GM23338 (cell line): ENCODE results near the gene TMEM175. TPM values are rescaled to one million over a fixed set of nuclear protein-coding genes. Genes with fewer than 3 reads are reported as not detected.

Experiments used
- ATAC-seq: fragments of 200-7000 bp; cut with Tn5 transposase; 3 replicates; pipeline ENCODE4 v1.9.1; 2020
- DNase-seq: peaks from one replicate; pipeline ENCODE4 v3.0.0-alpha.2; 2015; ENCODE audit warnings: low spot score
- H2AFZ ChIP-seq: fragments of 200-600 bp; sonication (generic); 2 replicates; pipeline ENCODE4 v1.8.0; 2016; ENCODE audit warnings: antibody characterized with exemption, mild to moderate bottlenecking, moderate library complexity
- H3F3A ChIP-seq: fragments of 200-600 bp; sonication (generic); replicated peaks from 2 replicates; pipeline ENCODE4 v1.8.0; 2017; ENCODE audit warnings: antibody characterized with exemption, mixed run types, low read depth
- H3K27ac ChIP-seq: fragments of 200-600 bp; sonication (generic); 2 replicates; pipeline ENCODE4 v1.6.1; 2016; ENCODE audit warnings: low read depth
- H3K27me3 ChIP-seq: fragments of 200-600 bp; sonication (generic); 2 replicates; pipeline ENCODE4 v1.8.0; 2016; ENCODE audit warnings: mild to moderate bottlenecking, mixed run types, moderate library complexity; ENCODE audit not compliant: insufficient read depth
- H3K36me3 ChIP-seq: fragments of 200-600 bp; sonication (generic); 2 replicates; pipeline ENCODE4 v1.8.0; 2016; ENCODE audit warnings: mild to moderate bottlenecking; ENCODE audit not compliant: insufficient read depth
- H3K4me1 ChIP-seq: fragments of 200-600 bp; sonication (generic); 2 replicates; pipeline ENCODE4 v1.8.0; 2016; ENCODE audit warnings: mild to moderate bottlenecking, moderate library complexity; ENCODE audit not compliant: insufficient read depth
- H3K4me2 ChIP-seq: fragments of 200-600 bp; sonication (generic); 2 replicates; pipeline ENCODE4 v1.7.1; 2017; ENCODE audit warnings: mixed run types
- H3K4me3 ChIP-seq: fragments of 200-600 bp; sonication (generic); 2 replicates; pipeline ENCODE4 v1.6.1; 2016; ENCODE audit warnings: mixed run types
- H3K79me2 ChIP-seq: fragments of 200-600 bp; sonication (generic); replicated peaks from 2 replicates; pipeline ENCODE4 v1.8.0; 2017; ENCODE audit warnings: mild to moderate bottlenecking; ENCODE audit not compliant: insufficient read depth
- H3K9me2 ChIP-seq: fragments of 200-600 bp; sonication (generic); 2 replicates; pipeline ENCODE4 v1.8.0; 2017; ENCODE audit not compliant: insufficient read depth
- H4K20me1 ChIP-seq: fragments of 200-600 bp; sonication (generic); replicated peaks from 2 replicates; pipeline ENCODE4 v1.8.0; 2017; ENCODE audit warnings: mild to moderate bottlenecking; ENCODE audit not compliant: insufficient read depth
- H3K27ac Mint-ChIP-seq: 2 replicates; pipeline ENCODE4 v1.8.0; 2020; ENCODE audit warnings: inconsistent platforms, mild to moderate bottlenecking, moderate library complexity, mixed read lengths
- H3K27me3 Mint-ChIP-seq: 3 replicates; pipeline ENCODE4 v1.8.0; 2022; ENCODE audit warnings: low read depth, mild to moderate bottlenecking, moderate library complexity, mixed read lengths, inconsistent platforms; ENCODE audit not compliant: insufficient read depth, poor library complexity
- H3K36me3 Mint-ChIP-seq: 3 replicates; pipeline ENCODE4 v1.8.0; 2021; ENCODE audit warnings: low read depth, mild to moderate bottlenecking, inconsistent platforms, moderate library complexity, mixed read lengths
- H3K4me1 Mint-ChIP-seq: 3 replicates; pipeline ENCODE4 v1.8.0; 2020; ENCODE audit warnings: mild to moderate bottlenecking, inconsistent platforms, mixed read lengths
- H3K4me3 Mint-ChIP-seq: 3 replicates; pipeline ENCODE4 v1.8.0; 2021; ENCODE audit warnings: moderate library complexity, mild to moderate bottlenecking, inconsistent platforms, mixed read lengths
- H3K9me3 Mint-ChIP-seq: 3 replicates; pipeline ENCODE4 v1.8.0; 2020; ENCODE audit warnings: moderate library complexity, mild to moderate bottlenecking, inconsistent platforms, mixed read lengths
- CTCF ChIP-seq, 2 experiments: fragments of 200-600 bp in 1 of 2; sonication (generic) in 1 of 2; conservative IDR thresholded peaks; 2 replicates each; pipeline versions ENCODE4 v1.5.1 to v1.6.1; 2016 to 2017; ENCODE audit warnings: antibody characterized with exemption in 2 of 2, low read depth in 2 of 2, mild to moderate bottlenecking in 2 of 2, moderate library complexity in 1 of 2
- EZH2phosphoT487 ChIP-seq: fragments of 200-600 bp; sonication (generic); IDR thresholded peaks from one replicate; pipeline ENCODE4 v1.8.1; 2018; ENCODE audit warnings: antibody characterized with exemption; ENCODE audit not compliant: unreplicated experiment
- JUNB ChIP-seq: IDR thresholded peaks from one replicate; pipeline ENCODE4 v1.6.1; 2016; ENCODE audit warnings: antibody characterized with exemption; ENCODE audit not compliant: unreplicated experiment
- NANOG ChIP-seq: IDR thresholded peaks from 2 replicates; pipeline ENCODE4 v1.6.1; 2016; ENCODE audit warnings: antibody characterized with exemption, borderline replicate concordance
- REST ChIP-seq: IDR thresholded peaks from one replicate; pipeline ENCODE4 v1.6.1; 2018; ENCODE audit warnings: antibody characterized with exemption; ENCODE audit not compliant: unreplicated experiment
- ZNF331 ChIP-seq: fragments of 250-450 bp; sonication (Bioruptor Pico); IDR thresholded peaks from 2 replicates; pipeline ENCODE4 v1.5.0; 2020; ENCODE audit warnings: low read depth, mild to moderate bottlenecking, moderate library complexity
- ZNF462 ChIP-seq: fragments of 250-450 bp; sonication (Bioruptor Pico); IDR thresholded peaks from 2 replicates; pipeline ENCODE4 v1.5.0; 2020; ENCODE audit warnings: mild to moderate bottlenecking, moderate library complexity
- polyA plus RNA-seq: library from polyadenylated mRNA; unstranded; fragments of >200 nt; fragmentation: Nextera tagmentation; extraction: Ambion mirVana; gene quantifications from 2 replicates; pipeline ENCODE4 v1.2.1, GENCODE V29; 2016
- total RNA-seq: library from RNA; depleted of rRNA; stranded (reverse); fragments of >200 nt; shearing (Covaris generic); gene quantifications from 2 replicates; pipeline ENCODE4 v1.2.3, GENCODE V29; 2014

TMEM175 gene
- total and polyA plus RNA-seq, 2 experiments from 2014 or later = 8.0 to 11.4 TPM

- Mint-ChIP-seq H3K4me1 (no peaks in the 10 kb centered on the region), H3K27ac (no peak overlapping the region), H3K4me3 (no peak overlapping the region), H3K9me3 (no peaks in the 10 kb centered on the region), H3K27me3 (peaks cover 17% of the 10 kb centered on the region), H3K36me3 (peaks cover 4% of the 10 kb centered on the region; the same call in 2 of the 3 replicates)
- Histone ChIP-seq H3K27ac (no peak overlapping the region), H3K9me2 (no peaks in the 10 kb centered on the region), H3K4me2 (no peak overlapping the region), H3K4me1 (no peaks in the 10 kb centered on the region), H2AFZ (no peak overlapping the region), H3K4me3 (no peak overlapping the region), H3F3A (0 out of 2 replicates have a peak, but pooled peaks cover 3% of the 10 kb centered on the region), H3K79me2 (0 out of 2 replicates have a peak, but pooled peaks cover 6% of the 10 kb centered on the region), H4K20me1 (no peaks in the 10 kb centered on the region; the same call in 1 of the 2 replicates), H3K36me3 (no peaks in the 10 kb centered on the region), H3K27me3 (no peaks in the 10 kb centered on the region)
- ATAC-seq (peak; percentile 55), DNase-seq (peak; percentile 56)
- TF ChIP-seq CTCF (conservative IDR thresholded peaks at IDR 0.05; ENCODE audit: low read depth in 2 of 2) = peak; percentile 37 to 61
- TF ChIP-seq EZH2phosphoT487 = no peak
Observed at GRCh38 chr4:896216-896615, 36.0 kb upstream of the TMEM175 start.

GRCh38 chr4:896630-897029 is 35.6 kb upstream of the TMEM175 start:
- H3K9me2 ChIP-seq = no peaks in the 10 kb centered on the region
- H3K27ac Mint-ChIP-seq = no peak overlapping the region
- 0 out of 2 replicates have a peak, but pooled peaks cover 6% of the 10 kb centered on the region for H3K79me2 ChIP-seq
- no peak overlapping the region for H2AFZ ChIP-seq
- no peak for ATAC-seq
- H3K27ac ChIP-seq = no peak overlapping the region
- H3K4me3 Mint-ChIP-seq = no peak overlapping the region
- H3K4me1 Mint-ChIP-seq = no peaks in the 10 kb centered on the region
- no peak overlapping the region for H3K4me3 ChIP-seq
- H4K20me1 ChIP-seq = no peaks in the 10 kb centered on the region; the same call in 1 of the 2 replicates
- no peaks in the 10 kb centered on the region for H3K36me3 ChIP-seq
- peaks cover 17% of the 10 kb centered on the region for H3K27me3 Mint-ChIP-seq
- H3K27me3 ChIP-seq = no peaks in the 10 kb centered on the region
- H3K4me2 ChIP-seq = no peak overlapping the region
- H3K9me3 Mint-ChIP-seq = no peaks in the 10 kb centered on the region
- peaks cover 4% of the 10 kb centered on the region; the same call in 2 of the 3 replicates for H3K36me3 Mint-ChIP-seq
- H3K4me1 ChIP-seq = no peaks in the 10 kb centered on the region
- DNase-seq = no peak
- 0 out of 2 replicates have a peak, but pooled peaks cover 3% of the 10 kb centered on the region for H3F3A ChIP-seq
- no peak for TF ChIP-seq ZNF331 (CRISPR knock-in tag)
- no peak for TF ChIP-seq ZNF462 (CRISPR knock-in tag)
- TF ChIP-seq NANOG = no peak
- no peak for TF ChIP-seq CTCF (conservative IDR thresholded peaks at IDR 0.05; ENCODE audit: low read depth in 2 of 2)
- no peak for TF ChIP-seq JUNB
- no peak for TF ChIP-seq REST
- TF ChIP-seq EZH2phosphoT487 = no peak
